GM12875 (cell line): Measurements from ENCODE around the gene PTPRR.

Source experiments
- H3K4me3 ChIP-seq: one replicate; pipeline ENCODE4 v1.5.1; 2011; ENCODE audit warnings: low read depth, low read length, control low read depth
- TF ChIP-seq, protein P1 (sequence below): IDR thresholded peaks from 2 replicates; pipeline ENCODE4 v1.5.1; 2011; ENCODE audit warnings: low read depth, mild to moderate bottlenecking, control low read depth, inconsistent platforms, low read length, moderate library complexity, borderline replicate concordance; ENCODE audit not compliant: insufficient read depth

PTPRR gene

DNA sequence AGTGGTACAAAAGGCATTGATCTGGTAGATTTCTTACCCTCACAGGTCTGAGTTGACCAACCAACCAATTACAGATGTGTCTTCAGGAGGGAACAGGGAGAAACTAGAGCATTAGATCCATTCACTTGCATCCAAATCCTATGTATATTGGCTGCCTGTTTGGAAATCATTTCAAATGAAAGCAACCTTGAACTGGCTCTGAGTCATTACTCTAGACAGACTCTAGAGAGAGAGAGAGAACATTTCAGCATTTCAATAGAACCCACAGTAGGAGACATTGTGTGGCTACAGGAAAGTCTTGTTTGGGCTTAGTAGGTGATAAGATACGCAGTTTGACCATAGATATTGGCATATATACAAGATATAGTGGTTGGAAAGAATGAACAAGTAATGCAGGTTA, 114.5 kb downstream of the PTPRR start:
- no peak overlapping the region for H3K4me3 ChIP-seq
- TF ChIP-seq, protein P1, sequence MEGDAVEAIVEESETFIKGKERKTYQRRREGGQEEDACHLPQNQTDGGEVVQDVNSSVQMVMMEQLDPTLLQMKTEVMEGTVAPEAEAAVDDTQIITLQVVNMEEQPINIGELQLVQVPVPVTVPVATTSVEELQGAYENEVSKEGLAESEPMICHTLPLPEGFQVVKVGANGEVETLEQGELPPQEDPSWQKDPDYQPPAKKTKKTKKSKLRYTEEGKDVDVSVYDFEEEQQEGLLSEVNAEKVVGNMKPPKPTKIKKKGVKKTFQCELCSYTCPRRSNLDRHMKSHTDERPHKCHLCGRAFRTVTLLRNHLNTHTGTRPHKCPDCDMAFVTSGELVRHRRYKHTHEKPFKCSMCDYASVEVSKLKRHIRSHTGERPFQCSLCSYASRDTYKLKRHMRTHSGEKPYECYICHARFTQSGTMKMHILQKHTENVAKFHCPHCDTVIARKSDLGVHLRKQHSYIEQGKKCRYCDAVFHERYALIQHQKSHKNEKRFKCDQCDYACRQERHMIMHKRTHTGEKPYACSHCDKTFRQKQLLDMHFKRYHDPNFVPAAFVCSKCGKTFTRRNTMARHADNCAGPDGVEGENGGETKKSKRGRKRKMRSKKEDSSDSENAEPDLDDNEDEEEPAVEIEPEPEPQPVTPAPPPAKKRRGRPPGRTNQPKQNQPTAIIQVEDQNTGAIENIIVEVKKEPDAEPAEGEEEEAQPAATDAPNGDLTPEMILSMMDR = no peak

DNA sequence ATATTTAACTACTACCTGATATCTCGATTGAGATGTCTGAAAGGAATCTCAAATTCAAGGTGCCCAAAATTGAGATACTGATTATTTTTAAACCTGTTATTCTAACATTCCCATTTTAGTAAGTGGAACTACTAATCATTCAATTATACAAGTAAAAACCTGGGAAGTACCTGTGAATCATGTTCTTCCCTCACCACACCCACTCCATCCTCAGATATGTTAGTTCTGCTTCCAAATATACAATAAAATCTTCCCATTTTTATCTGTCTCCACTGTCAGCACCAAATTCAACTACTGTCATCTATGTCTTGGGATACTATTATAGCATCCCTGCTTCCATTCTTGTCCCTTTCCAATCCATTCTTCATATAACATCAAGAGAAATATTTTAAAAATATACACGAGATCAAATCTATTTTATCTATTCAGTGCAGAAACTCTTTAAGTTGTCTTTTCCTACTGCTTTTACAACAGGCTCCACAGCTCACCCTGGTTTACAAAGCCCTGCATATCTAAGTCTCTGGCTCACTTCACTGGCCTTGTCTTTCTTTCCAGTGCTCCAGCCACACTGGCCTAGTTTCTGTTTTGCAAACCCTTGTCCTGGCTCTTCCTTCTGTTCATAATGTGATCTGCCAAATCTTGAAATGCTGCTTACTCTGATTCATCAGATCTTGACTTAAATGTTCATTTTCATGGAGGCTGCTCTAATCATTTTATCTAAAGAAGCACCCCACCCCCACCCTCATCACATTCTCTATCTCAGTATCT, 122.3 kb downstream of the PTPRR start:
- H3K4me3 ChIP-seq = no peak overlapping the region

DNA sequence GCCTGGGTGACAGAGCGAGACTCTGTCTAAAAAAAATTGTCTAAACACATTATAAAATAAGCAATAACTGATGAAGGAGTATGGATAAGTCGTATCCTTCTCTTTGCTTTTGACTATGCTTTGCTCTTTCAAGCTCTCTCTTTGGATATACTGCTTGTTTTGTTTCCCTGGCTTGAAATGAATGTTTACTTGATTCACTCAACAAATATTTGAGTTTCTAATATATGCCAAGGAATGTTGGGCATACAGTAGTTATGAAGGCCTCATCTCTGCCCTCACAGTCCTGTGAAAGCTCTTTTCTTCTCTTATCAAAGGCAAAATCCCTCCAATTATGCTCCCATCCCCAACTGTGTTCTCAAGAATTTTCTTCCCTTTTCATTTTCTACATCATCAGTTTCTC, 123.5 kb downstream of the PTPRR start:
- no peak overlapping the region for H3K4me3 ChIP-seq
- TF ChIP-seq, protein P1 = no peak

More for the DNA sequence above, 122.3 kb downstream of the PTPRR start:
- TF ChIP-seq, protein P1 = no peak

DNA sequence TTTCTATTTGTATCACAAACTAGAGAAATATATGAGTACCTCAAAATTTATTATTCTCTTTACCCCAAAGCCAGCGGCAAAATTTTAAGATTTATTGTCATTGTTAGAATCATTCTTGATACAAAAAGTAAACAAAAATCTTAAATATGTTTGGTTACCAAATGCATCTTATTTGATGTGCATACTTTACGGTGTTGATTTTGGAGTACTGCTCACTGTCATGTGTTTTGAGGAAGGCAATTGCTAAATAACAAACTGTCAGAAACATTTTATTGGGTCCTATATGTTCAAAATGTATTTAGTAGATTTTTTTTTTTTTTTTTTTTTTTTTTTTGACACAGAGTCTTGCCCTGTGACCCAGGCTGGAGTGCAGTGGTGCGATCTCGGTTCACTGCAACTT, 124.9 kb downstream of the PTPRR start:
- TF ChIP-seq, protein P1 = no peak
- H3K4me3 ChIP-seq = no peak overlapping the region

DNA sequence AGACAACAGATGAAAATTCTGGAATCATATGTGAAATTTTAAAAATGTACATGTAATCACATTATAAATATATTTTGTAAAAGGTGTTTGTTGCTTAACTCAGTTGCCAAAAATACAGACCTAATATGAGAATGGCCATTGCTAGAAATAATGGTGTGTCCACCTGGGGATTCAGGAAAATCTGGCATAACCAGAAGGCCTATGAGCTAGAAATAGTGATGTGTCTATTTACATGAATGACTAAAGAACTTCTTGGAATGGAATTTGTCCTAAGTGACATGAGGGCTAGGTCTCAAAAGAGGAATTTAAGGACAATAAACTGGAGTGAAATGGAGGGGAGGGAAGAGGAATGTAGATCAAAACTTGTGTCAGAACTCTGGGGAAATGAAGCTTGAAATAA, 126.4 kb downstream of the PTPRR start:
- TF ChIP-seq, protein P1 = no peak
- no peak overlapping the region for H3K4me3 ChIP-seq

DNA sequence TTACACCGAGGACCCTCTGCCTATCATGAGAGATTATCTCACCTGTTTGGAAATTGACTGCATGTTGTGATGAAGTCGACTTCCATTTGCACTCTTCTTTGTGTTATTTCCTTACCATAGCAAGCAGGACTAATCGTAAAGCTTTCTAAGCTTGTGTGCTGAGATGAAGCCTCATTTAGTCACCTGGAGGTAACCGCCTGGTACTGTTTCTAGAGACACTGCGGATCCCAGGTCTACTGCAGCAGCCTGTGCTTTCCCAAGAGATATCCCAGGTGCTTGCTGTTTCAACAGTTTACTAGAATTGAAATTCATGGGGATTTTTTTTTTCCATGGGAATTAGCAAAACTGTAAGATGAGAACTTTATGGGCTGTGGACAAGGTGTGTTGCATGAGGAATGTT, 131.8 kb downstream of the PTPRR start:
- TF ChIP-seq, protein P1 = no peak
- H3K4me3 ChIP-seq = no peak overlapping the region

DNA sequence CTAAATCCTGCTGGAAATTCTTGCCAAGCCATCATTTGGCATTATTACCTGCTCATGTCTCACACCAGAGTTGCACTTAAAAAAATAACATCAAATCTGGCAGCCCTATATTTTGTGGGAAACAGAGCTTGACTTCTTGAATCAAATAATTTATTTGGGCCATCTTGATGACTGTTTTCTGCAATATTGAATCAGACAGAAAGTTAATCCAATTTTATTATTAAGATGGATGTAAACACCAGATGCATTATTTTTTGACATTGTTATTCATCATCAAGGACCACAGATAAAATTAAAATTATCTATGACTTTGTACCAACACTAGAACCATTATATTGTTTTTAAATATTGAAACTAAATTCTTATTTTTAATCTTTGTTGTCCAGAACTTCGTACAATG, 132.9 kb downstream of the PTPRR start:
- TF ChIP-seq, protein P1 = no peak
- no peak overlapping the region for H3K4me3 ChIP-seq
